Activated T-cell treated with anti-CD3 and anti-CD28 coated beads for 1 hour (primary cell): ENCODE data around the gene WFDC12.
"Not testable (repeated sequence)": the region's sequence is repeated elsewhere in the genome, so short reads cannot be mapped to it uniquely, and the experiment has no call there.

ENCODE experiments used
- DNase-seq: peaks from one replicate; pipeline ENCODE4 v3.0.0-alpha.2; 2020; ENCODE audit warnings: low read depth

WFDC12 gene, protein sequence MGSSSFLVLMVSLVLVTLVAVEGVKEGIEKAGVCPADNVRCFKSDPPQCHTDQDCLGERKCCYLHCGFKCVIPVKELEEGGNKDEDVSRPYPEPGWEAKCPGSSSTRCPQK

DNA sequence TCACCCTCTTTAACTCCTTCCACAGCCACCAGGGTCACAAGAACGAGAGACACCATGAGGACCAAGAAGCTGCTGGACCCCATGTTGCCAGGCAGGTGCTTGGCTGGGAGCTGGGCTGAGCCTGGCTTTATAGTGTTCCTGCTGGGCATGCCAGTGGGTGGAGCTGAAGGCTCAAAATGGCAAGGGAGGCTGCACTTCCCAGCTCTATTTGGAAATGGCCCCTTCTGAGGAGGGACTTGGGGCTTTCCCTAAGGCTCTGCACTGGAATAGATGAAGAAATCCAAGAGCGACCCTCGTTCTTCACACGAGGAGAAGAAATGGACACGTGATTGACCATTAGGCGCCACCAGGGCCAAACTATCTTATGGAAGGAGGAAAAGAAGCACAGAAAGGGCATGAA, at the start of gene WFDC12:
WFDC12 (minus strand) TSS at position 101 of the 400 bp plus-strand sequence; CDS start at position 83, 18 bp downstream.
- DNase-seq: no peak

DNA sequence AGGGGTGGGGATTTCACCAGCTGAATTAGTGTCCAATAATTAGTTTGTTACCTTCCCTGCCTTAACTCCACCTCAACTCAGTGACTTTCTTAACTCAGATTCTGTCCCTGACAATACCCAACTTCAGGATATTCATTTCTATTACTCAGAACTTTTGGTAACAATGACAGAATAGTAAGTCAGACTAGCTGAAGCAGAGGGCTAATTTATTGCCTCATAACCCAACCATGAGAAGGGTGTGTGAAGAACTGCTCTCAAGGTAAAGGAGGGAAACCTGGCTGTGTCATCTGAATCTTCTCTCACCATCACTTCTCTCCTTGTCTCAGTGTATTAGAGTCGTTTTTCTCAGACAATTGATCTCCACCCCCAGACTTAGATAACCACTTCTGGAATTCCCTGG, 49.3 kb upstream of the WFDC12 start:
- DNase-seq: no peak

DNA sequence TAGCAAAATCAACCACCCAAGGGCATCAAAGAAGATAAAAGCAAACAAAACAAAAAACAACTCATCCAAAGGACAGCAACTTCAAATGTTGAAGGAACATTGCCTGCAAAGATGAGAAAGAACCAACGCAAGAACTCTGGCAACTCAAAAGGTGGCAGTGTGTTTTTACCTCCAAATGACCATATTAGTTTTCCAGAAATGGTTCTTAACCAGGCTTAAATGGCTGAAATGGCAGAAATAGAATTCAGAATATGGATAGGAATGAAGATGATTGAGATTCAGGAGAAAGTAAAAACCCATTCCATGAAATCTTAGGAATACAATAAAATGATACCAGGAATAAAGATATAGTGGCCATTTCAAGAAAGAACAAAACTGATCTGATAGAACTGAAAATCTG, 40.6 kb upstream of the WFDC12 start:
- no peak for DNase-seq

DNA sequence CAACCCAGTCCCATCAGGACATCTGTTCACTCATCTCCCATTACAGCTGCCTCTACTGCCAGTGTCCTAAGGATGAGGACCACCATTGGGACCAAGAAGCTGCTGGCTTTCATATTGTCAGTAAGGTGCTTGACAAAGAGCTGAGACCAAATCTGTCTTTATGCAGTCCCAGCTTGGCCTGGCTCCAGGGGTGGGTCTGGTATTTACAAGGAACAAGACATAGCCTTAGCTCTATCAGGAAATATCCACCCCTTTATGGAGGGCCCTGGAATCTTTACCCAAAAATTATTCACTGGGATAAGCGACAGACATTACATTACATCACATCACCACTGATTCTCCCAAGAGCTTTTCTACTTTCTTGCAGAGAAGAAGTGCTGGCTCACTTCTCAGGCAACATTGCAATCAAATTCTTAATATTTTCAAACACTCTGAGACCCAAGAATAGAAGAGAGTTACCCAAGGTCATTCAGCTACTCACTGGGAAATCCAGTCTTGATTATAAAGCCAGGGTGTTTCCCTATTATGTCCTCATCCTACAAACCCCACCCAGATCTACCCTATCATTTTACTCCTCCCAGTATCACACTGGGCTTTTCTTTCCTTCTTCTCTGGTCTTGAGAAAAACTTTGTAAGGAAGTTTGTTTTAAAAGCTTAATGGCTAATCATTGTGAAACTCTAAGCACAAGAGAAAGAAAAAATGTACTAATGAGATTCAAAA, 39.0 kb upstream of the WFDC12 start:
- DNase-seq: no peak

DNA sequence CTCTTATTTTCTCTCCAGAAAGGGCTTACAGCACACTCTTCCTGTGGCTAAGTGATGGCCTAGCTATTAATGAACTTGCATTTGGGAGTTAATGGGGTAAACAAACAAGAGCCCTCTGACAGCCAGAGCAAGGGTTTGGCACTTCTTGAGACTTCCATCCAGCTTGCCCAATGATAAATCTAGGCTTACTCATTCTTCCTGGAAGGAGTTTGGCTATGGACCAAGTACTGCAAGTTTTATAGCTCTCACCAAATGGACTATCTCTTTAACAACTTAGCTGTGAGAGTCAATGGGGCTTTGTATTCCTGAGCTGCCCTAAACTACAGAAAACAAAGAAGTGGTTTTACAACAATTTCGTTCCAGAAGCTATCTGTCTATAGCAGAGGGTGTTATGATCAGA, 33.7 kb upstream of the WFDC12 start:
- DNase-seq: no peak

DNA sequence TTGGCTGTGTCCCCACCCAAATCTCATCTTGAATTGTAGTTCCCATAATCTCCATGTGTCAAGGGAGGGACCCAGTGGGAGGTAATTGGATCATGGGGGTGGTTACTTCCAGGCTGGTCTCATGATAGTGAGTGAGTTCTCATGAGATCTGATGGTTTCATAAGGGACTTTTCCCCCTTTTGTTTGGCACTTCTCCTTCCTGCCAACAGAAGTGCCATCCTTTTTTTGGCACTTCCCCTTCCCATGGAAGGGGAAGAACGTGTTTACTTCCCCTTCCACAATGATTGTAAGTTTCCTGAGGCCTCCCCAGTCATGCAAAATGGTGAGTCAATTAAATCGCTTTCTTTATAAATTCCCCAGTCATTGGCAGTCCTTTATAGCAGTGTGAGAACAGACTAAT, 32.4 kb upstream of the WFDC12 start:
- no peak for DNase-seq

DNA sequence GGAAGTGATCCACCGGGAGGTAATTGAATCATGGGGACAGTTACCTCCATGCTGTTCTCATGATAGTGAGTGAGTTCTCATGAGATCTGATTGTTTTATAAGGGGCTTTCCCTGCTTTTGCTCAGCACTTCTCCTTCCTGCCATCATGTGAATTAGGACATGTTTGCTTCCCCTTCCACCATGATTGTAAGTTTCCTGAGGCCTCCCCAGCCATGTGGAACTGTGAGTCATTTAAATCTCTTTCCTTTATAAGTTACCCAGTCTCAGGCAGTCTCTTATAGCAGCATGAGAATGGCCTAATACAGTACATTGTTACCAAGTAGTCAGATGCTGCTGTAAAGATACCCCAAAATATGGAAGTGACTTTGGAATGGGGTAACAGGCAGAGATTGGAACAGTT, 30.5 kb upstream of the WFDC12 start:
- not testable (repeated sequence) for DNase-seq

DNA sequence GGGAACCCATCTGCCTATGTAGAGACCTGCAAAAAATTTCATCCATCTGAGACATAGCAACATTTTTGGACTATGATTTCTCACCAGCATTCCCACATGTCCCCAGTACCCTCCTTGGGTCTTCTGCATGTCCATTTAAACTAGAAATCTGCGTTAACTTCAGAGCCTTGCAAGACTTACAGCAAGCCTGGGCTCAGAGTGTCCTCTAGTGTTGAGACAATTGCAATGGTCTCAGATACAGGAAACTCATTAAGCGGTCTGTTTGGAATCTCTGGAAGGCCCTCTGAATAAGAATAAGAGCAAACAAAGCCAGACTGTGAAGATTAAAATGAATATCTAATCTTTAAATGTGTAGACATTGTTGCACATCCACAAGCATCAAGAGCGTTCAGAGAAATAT, 29.9 kb upstream of the WFDC12 start:
- no peak for DNase-seq

DNA sequence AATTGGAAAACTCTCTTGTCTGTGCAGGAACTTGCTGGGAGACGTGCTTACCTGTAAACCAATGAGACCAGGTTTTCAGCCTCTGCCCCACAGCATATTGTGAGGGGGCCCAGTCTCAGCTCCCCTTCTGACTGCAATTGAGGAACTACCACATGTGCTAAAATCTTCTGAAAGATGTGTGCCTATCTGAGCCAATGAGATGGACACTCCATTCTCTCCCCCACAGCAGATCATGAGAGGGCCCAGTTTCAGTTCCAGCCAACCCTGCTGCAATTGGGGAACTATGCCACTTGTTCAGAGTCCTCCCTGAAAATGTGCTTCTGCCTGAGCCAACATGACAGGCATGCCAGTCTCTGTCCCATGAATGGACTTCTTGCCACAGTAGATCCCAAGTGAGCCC, 29.5 kb upstream of the WFDC12 start:
- DNase-seq: no peak

DNA sequence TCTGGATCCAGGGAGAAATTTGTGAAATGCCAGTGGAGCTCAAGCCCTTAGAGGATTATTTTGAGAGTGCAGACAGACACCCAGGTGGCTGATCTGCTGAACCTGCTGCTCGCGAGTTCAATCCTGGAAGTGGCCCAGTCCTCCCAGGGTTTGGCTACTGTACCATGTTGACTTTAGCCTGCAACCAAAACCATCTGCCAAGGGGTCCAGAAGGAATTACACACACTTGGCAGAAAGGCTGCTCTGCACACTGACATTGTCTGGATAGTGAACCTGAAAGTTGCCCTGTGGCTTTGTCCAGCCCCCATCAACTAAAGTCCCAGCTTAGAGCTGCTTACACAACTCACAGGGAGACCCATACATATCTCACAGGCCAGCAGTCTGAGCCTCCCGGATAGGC, 28.9 kb upstream of the WFDC12 start:
- DNase-seq: no peak

DNA sequence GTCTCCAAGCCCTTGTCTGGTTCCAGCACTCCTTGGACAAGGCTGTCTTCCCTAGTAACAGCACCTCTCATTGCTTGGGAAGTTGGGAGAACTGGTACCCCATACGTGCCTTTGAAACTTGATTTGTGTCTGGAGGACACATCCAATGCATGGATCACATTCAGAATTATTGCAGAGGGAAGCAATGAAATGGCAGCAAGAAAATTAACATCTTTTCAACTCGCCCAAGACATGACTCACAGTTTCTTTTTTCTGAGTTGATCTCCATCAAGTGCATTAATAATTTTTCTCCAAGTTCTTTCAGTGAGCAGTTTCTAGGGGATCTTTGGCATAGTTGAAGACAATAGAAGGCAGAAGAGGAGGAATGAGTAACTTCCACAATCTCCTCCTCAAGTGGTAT, 28.1 kb upstream of the WFDC12 start:
- no peak for DNase-seq

DNA sequence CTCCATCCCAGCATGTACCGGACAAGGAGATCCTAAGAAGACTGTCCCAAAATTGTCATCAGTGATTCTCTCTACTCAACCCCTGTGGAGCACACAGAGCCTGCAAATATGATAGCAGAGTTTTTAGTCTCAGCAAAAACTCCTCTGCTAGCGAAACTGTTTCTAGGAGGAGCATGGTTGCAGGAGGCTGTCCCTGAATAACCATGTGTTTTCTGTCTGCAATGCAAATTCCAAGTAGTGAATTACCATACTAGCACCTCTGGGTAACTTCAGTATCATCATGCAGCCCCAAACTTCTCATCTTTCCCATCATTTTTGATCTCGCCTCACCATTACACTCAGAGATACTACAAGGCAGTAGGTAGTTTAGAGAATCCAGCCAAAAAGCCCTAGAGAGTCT, 24.8 kb upstream of the WFDC12 start:
- no peak for DNase-seq

DNA sequence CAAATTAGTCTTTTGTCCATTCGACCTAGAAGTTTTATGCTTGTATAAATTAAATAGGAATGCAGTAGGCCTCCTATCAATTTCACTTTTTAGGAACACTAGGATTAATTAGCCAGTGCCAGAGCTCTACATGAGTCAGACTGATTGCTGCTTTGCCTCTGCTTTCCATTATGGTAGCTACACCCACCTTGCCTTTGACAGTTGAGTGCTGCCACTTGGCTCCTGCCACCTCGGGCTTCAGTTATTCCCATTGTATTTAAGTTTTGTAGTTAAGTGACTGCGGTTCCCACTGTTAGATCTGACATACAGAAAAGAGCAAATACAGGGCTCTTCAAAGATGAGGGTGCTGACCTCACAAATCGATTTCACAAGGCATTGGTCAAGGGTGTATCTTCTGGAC, 16.6 kb upstream of the WFDC12 start:
- no peak for DNase-seq

DNA sequence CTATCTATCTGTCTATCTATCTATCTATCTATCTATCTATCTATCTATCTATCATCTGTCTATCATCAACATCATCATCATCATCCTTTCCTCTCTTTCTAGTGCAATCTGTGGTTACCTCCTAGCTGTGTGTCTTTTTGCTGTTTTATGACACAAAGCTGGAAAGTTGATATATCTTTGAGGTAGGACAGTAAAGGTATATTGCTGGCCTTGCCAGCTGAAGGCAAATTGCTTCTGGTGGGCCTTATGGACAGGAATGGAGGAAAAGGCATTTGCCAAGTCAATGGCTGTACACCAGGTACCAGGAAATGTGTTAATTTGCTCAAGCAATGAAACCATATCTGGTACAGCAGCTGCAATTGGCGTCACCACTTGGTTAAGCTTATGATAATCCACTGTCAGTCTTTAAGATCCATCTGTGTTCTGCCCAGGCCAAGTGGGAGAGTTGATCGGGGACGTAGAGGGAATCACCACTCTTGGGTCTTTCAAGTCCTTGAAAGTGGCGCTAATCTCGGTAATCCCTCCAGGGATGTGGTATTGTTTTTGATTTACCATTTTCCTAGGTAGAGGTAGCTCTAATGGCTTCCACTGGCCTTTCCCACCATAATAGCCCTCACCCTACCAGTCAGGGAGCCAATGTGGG, 15.6 kb upstream of the WFDC12 start:
- not testable (repeated sequence) for DNase-seq

DNA sequence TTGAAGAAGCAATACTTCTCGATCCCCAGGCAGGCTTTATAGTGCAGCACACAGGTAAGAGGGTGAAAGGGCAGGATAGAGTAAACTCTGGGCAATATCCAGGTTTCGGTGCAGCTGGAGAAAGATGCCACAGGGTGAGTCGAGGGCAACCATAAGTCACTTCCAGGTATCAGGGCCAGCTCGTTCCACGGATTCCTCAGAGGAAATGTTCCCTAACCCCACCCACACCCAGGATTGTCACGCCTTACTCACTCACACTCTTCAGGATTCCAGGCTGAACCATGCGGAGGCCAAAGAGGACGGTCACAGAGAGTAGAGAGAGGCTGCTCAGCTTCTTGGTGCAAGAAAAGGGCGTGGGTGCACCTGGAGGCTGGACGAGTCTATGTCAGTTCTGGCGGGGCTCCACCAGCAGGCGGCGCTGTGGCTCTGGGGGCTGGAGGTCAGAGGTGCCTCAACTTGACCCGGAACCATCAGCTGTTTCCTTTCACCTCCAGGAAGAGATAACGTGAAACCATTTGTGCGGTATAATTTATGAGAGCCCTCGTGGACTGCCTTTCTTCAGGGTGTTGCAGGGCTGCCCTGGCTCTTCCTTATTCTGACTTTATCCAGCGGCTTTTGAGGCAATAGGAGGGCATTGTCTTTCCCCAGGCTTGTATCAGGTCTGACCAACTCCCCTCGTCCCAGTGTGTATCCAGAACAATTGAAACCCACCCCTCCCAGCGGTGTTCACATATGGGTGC, 14.5 kb upstream of the WFDC12 start:
- DNase-seq: peak; percentile 24

DNA sequence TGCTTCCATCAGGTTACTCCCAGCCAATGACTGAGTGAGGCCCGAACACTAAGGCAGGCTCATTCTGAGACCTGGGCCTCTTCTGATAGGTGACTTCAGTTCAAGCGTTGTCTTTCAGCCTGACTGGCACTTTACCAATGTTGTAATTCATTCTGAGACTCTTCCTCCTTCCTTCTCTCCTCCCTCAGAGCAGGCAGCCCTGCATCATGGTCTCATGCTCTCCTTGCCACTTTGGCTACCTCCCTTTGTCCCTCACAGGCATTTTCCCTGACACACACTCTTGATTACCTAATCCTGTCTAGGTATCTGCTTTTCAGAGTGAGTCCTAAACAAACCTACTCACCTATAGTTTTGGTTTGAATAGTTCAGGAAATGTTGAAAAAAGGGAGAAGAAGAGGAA, 12.6 kb upstream of the WFDC12 start:
- DNase-seq: no peak

DNA sequence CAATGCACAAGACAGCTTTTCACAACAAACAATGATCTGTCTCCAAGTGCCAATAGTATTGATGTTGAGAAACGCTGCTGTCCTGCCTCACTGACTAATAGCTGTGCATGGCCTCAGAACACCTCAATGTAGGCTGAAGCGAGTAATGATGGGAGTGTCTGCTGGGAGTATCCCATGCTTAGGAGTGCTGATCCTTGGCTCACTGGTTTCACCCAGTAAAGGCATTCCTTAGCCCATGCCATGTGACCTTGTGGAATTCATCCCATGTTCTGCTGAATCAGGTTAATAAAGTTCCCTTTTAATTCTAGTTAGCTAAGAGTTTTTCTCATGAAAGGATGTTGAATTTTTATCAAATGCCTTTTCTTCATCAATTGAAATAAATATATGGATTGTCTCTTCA, 3.8 kb upstream of the WFDC12 start:
- DNase-seq: no peak

DNA sequence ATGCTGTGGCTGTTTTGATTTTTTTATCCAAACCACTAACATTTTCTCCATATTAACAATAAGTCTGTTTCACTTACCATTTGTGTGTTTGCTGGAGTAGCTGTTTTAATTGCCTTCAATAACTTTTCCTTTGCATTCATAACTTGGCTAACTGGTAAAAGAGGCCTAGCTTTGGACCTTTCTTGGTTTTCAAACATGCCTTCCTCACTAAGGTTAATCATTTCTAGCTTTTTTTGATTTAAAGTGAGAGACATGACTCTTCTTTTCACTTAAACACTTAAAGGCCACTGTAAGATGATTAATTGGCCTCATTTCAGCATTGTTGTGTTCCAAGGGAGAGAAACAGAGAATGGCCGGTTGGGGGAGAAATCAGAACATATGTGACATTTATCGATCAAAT, 2.9 kb downstream of the WFDC12 start:
- no peak for DNase-seq

DNA sequence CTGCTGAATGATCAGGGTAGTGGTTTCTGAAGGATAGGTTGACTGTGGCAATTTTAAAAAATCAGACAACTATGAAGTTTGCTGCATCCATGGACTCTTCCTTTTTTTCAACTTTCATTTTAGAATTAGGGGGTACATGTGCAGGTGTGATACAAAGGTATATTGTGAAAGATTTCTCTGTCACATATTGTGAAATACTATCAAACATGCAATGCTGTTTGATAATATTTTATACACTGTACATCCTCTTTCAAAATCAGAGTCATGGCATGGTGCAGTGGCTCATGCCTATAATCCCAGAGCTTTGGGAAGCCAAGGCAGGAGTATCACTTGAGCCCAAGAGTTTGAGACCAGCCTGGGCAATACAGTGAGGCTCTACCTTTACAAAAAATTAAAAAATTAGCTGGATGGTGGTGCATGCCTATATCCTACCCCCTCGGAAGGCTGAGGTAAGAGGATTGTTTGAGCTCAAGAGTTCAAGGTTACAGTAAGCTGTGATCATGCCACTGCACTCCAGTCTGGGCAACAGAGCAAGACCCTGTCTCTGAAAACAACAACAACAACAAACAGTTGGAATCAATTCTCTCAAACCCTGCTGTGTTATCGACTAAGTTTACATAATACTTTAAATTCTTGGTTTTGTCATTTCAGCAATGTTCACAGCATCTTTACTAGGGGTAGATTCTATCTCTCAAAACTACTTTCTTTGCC, 4.6 kb downstream of the WFDC12 start:
- DNase-seq: no peak

DNA sequence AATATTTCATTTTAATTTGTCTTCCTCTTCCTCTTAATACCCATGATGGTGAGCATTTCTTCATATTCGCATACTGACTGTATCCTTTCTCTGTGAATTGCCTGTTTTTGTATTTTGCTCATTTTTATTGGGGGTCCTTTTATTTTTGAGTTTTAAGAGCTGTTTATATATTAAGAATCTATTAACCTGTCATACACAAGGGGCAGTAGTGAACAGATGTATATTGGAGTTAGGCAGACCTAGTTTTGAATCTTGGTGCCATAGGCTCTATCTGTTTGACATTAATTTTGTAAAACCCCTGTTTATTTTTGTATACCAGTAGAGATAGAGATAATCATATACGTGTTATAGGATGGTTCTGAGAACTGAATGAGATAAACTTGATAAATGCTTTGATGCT, 6.2 kb downstream of the WFDC12 start:
- no peak for DNase-seq

DNA sequence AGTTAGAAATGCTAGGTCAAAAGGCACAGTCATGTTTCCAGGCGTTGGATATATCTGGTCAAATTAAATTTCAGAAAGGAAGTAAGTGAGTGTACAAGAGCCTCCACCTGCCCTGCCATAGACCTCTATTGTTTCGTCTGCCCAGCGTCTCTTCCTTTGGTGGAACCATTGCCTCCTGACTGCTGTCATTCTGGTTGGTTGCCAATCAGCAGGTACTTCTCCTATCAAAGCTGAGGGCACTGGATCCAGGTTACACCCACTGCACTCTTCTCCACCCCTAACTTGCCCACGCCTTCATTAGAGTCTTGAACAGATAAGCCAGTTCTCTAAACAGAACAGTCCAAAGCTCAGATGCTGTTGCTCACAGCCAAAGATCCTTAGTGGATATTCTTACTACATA, 6.7 kb downstream of the WFDC12 start:
- DNase-seq: no peak

DNA sequence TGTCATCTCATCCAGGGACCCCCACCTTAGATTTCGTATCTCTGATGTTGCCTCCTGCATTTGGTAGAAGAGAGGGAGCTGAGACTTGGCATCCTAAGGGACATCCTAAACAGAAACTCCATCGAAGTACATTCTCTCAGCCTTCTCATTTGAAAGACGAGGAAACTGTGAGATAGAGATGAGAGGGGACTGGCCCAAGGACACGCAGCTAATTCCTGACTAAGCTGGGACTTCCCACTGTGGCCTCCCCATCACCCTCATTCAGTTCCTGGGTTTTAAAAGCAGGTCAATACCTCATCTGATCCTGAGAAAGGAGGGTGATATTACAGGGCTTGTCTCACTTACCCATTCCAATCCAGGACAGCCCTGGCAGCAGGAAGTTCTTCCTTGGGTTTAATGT, 8.4 kb downstream of the WFDC12 start:
- no peak for DNase-seq

DNA sequence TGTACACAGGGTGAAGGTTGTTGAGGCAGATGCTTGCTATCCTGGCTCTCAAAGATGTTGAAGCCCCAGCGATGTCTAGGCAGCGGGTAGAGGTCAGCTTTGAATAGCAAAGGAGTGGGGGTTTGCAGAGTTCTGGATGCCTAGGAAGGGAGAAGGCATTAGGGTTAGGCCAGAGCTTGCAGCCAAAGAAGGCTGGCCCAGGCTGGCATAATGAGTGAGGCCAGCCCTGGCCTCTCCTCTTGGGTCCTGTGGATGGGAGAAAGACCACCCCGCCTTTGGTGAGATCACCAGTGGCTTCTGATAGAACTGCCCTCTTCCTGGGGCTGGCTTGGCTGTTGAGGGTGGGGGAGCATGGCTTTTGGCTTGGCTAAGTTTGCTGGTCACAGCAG, 8.9 kb downstream of the WFDC12 start:
- no peak for DNase-seq
